T-cell (primary cell): ENCODE data around the gene UBFD1. TPM values are rescaled to one million over a fixed set of nuclear protein-coding genes. Genes with fewer than 3 reads are reported as not detected.

Experiments used
- ATAC-seq, 4 experiments: fragments of 200-7000 bp in 3 of 4; fragments of 150-1000 bp in 1 of 4; cut with Tn5 transposase; replicated peaks in 1 of 4; 1 replicate in 3 of 4; 2 replicates in 1 of 4; pipeline ENCODE4 v1.10.0; 2021; ENCODE audit warnings: moderate library complexity in 3 of 4, mild to moderate bottlenecking in 2 of 4, moderate number of reproducible peaks in 1 of 4
- CTCF ChIA-PET, 2 donors: fragments of 300-600 bp; sonication (Branson Sonifier 250); formaldehyde crosslinking; loops; one replicate each; lab custom pipeline; 2022; ENCODE audit warnings: antibody characterized with exemption in 2 of 2; lab: Charles Lee
- POLR2A ChIA-PET, 2 donors: fragments of 300-600 bp; sonication (Branson Sonifier 250); formaldehyde crosslinking; loops; one replicate each; lab custom pipeline; 2022; ENCODE audit warnings: antibody characterized with exemption in 2 of 2; lab: Charles Lee
- DNase-seq, 35 experiments: peaks; one replicate each; pipeline versions ENCODE4 v3.0.0 to v3.0.0-alpha.2; 2013 to 2023
- H3K27ac ChIP-seq: one replicate; pipeline ENCODE4 v1.5.1; 2013; ENCODE audit warnings: low read length
- H3K27me3 ChIP-seq, 2 experiments: replicated peaks in 1 of 2; 1 replicate in 1 of 2; 2 replicates in 1 of 2; pipeline versions ENCODE4 v1.6.1 to v1.7.0; 2013; ENCODE audit warnings: low read length in 1 of 2, mixed read lengths in 1 of 2; ENCODE audit not compliant: control insufficient read depth in 2 of 2, insufficient read depth in 2 of 2; ENCODE audit errors: extremely low read depth in 1 of 2
- H3K36me3 ChIP-seq, 2 donors: 1 replicate in 1 of 2; 2 replicates in 1 of 2; pipeline versions ENCODE4 v1.6.1 to v1.7.0; 2013; ENCODE audit warnings: low read length in 1 of 2; ENCODE audit not compliant: control insufficient read depth in 2 of 2, insufficient read depth in 1 of 2; ENCODE audit errors: extremely low read depth in 1 of 2
- H3K4me1 ChIP-seq, 2 experiments: 1 replicate in 1 of 2; 2 replicates in 1 of 2; pipeline versions ENCODE4 v1.6.1 to v1.7.0; 2013; ENCODE audit warnings: low read length in 2 of 2, mixed read lengths in 1 of 2; ENCODE audit not compliant: insufficient read depth in 2 of 2, control insufficient read depth in 1 of 2; ENCODE audit errors: extremely low read depth in 1 of 2
- H3K4me3 ChIP-seq, 2 donors: 1 replicate in 1 of 2; 2 replicates in 1 of 2; pipeline versions ENCODE4 v1.5.1 to v1.7.0; 2013; ENCODE audit warnings: mild to moderate bottlenecking in 2 of 2, low read length in 1 of 2, moderate library complexity in 1 of 2; ENCODE audit not compliant: control insufficient read depth in 1 of 2; ENCODE audit errors: extremely low read depth in 1 of 2
- H3K9me3 ChIP-seq: 2 replicates; pipeline ENCODE4 v1.7.0; 2013
- H3K27ac Mint-ChIP-seq, 2 donors: one replicate each; pipeline ENCODE4 v1.8.0; 2020 to 2021; ENCODE audit warnings: mild to moderate bottlenecking in 2 of 2, mixed read lengths in 2 of 2
- H3K27me3 Mint-ChIP-seq, 2 donors: one replicate each; pipeline ENCODE4 v1.8.0; 2021 to 2022; ENCODE audit warnings: mixed read lengths in 2 of 2
- H3K36me3 Mint-ChIP-seq: one replicate; pipeline ENCODE4 v1.8.0; 2021; ENCODE audit warnings: mixed read lengths
- H3K4me1 Mint-ChIP-seq, 3 donors: one replicate each; pipeline ENCODE4 v1.8.0; 2020 to 2022; ENCODE audit warnings: mixed read lengths in 3 of 3, mild to moderate bottlenecking in 1 of 3
- H3K4me3 Mint-ChIP-seq, 3 donors: one replicate each; pipeline ENCODE4 v1.8.0; 2020 to 2022; ENCODE audit warnings: mild to moderate bottlenecking in 3 of 3, mixed read lengths in 3 of 3, moderate library complexity in 3 of 3
- H3K9me3 Mint-ChIP-seq, 3 donors: one replicate each; pipeline ENCODE4 v1.8.0; 2020 to 2022; ENCODE audit warnings: mixed read lengths in 3 of 3
- WGBS: methylation state at CpG from one replicate; pipeline ENCODE4 v1.1.5; 2013; ENCODE audit warnings: missing lambda C conversion rate; ENCODE audit not compliant: insufficient coverage; 5-methylcytosine and 5-hydroxymethylcytosine counted together
- total RNA-seq, 35 experiments: library from RNA in 6 of 35; stranded (reverse) in 6 of 35; fragments of 120-200 nt in 1 of 35; gene quantifications; one replicate each; pipeline versions ENCODE4 v1.2.1 to v1.2.4 and lab custom pipeline; 2013 to 2026

Gene UBFD1
- total RNA-seq, 5 donors from 2014 or later (not counting 1 experiment from before 2014, with no cell fraction given), result 43.6 to 49.1 (median 46.3) TPM

DNA sequence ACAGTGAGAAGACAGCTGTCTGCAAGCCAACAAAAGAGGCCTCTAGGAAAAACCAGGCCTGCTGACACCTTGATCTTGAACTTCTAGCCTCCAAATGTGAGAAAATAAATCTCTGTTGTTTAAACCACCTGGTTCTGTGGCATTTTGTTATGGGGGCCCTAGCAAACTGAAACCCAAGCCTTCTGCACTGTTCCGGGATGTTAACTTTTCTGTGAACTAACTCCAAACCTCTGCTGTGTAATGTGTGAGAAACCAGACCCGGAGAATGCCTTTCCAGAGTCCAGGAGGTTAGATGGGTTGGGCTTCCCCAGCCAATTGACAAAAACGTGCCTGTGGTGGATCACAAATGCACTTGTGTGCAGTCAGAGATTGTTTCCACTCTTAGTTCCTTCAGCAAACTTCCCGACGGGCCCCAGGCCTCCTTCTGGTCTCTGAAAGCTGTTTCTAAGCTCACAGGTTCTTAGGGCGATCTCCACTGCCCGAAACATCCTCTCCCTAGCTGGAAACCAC, 33.6 kb upstream of the UBFD1 start:
- no peak overlapping the region for H3K27ac ChIP-seq
- no peak overlapping the region for H3K4me3 ChIP-seq
- Mint-ChIP-seq H3K9me3 (no peaks in the 10 kb centered on the region), H3K27ac (no peak overlapping the region), H3K4me1 (peaks cover 0 to 4% (median 0%) of the 10 kb centered on the region in 3 donors), H3K4me3 (no peak overlapping the region), H3K36me3 (peaks cover 57% of the 10 kb centered on the region), H3K27me3 (no peaks in the 10 kb centered on the region)
- no peaks in the 10 kb centered on the region for H3K4me1 ChIP-seq
- no peaks in the 10 kb centered on the region for H3K27me3 ChIP-seq
- 90% methylated on average over 6 of the region's 7 CpGs for WGBS
- no peaks in the 10 kb centered on the region for H3K9me3 ChIP-seq
- CTCF ChIA-PET, result no interaction called here
- DNase-seq (no peak), ATAC-seq (no peak)
- POLR2A ChIA-PET, result interaction anchor here in 1 of 2 donors (0.7 kb wide), 1 partner anchor 1215 kb away, joined by 8 read pairs; no protein-coding TSS in a partner anchor
- peaks cover 16 to 54% of the 10 kb centered on the region in 2 donors for H3K36me3 ChIP-seq

DNA sequence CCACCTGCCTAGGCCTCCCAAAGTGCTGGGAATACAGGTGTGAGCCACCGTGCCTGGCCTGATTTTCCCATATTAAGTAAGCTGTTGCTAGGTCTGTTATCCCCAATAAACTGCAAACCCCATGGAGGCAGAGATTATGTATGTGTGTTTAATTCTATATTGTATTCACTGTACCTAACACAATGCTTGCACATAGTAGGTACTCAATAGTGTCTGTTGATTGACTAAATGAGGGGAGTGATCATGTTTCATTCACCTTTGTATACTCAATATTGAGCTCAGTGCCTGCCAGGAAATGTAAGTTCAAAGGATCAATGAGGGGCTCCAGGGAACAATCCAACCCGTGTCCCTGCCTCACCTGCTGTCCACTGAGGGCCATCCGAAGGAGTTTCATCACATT, 32.6 kb upstream of the UBFD1 start:
- H3K36me3 ChIP-seq, result peaks cover 16 to 62% of the 10 kb centered on the region in 2 donors
- H3K9me3 Mint-ChIP-seq, result no peaks in the 10 kb centered on the region
- DNase-seq (no peak), ATAC-seq (no peak)
- H3K36me3 Mint-ChIP-seq, result peaks cover 53% of the 10 kb centered on the region
- ChIA-PET POLR2A (no interaction called here), CTCF (no interaction called here)
- H3K4me3 ChIP-seq, result no peak overlapping the region
- no peak overlapping the region for H3K4me3 Mint-ChIP-seq
- no peaks in the 10 kb centered on the region for H3K4me1 Mint-ChIP-seq
- no peaks in the 10 kb centered on the region for H3K27me3 Mint-ChIP-seq
- H3K4me1 ChIP-seq, result no peaks in the 10 kb centered on the region
- H3K27ac Mint-ChIP-seq, result no peak overlapping the region
- H3K9me3 ChIP-seq, result no peaks in the 10 kb centered on the region
- no peaks in the 10 kb centered on the region for H3K27me3 ChIP-seq
- WGBS, result 90% methylated on average over 2 of the region's 3 CpGs
- no peak overlapping the region for H3K27ac ChIP-seq

DNA sequence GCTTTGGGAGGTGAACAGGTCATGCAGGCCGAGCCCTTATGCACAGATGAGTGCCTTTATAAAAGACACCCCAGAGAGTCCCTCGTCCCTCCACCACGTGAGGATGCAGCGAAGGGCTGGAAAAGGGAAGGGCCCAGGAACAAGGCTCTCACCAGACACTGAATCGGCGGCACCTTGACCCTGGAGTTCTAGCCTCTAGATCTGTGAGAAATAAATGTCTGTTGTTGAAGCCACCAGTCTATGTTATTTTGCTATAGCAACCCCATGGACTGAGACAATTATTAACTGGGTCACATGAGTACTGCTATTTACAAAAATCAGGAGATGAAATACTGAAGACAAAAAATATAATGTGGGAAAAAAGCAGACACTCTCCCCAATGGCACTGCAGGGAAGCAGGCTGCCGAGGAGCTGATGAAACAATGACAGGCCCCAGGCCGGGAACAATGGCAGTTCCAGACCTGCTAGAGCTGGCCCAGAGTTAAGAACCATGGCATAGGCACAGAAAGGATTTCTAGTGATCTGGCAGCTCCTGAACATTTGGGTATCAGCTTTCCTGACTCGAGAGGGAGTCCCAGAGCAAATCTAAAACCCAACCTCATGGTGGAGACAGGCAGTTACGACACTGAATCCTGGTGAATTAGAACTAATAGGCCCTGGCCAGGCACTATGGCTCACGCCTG, 29.4 kb upstream of the UBFD1 start:
- 90% methylated on average over 5 of the region's 11 CpGs for WGBS
- H3K36me3 Mint-ChIP-seq, result peaks cover 35% of the 10 kb centered on the region
- POLR2A ChIA-PET, result no interaction called here

DNA sequence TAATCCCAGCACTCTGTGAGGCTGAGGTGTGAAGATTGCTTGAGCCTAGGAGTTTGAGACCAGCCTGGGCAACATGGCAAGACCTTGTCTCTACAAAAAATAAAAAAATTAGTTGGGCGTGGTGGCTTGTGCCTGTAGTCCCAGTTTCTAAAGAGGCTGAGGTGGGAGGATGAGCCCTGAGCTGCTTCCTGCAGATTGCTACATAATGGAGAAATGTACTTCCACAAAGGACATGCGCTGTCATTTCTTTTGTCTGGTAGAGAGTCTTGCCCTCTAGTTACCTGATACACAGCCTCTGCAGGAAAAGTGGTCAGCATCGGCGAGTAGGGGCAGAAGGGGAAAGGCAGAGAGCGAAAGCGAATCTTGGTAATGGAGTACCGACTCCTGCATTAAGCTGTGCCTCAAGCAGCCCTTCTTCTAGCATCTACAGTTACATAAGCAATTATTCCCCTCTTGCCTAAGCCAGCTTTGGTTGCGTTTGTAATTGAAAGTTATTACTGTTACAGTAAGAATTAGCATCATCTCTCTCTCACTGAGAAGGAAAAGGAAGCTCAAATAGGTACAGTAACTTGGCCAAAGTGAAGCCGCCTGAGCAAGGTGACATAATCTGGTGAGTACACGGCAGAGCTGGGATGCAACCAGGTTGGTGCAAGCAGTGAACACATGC, 28.8 kb upstream of the UBFD1 start:
- H3K4me1 ChIP-seq, result no peaks in the 10 kb centered on the region
- H3K36me3 ChIP-seq, result peaks cover 16 to 58% of the 10 kb centered on the region in 2 donors
- Mint-ChIP-seq H3K4me1 (no peaks in the 10 kb centered on the region), H3K4me3 (no peak overlapping the region), H3K9me3 (no peaks in the 10 kb centered on the region), H3K27ac (no peak overlapping the region), H3K27me3 (no peaks in the 10 kb centered on the region), H3K36me3 (peaks cover 34% of the 10 kb centered on the region)
- H3K9me3 ChIP-seq, result no peaks in the 10 kb centered on the region
- ChIA-PET CTCF (no interaction called here), POLR2A (interaction anchor here in 1 of 2 donors (0.5 kb wide), 1 partner anchor 1014 kb away, joined by 7 read pairs; no protein-coding TSS in a partner anchor)
- DNase-seq (no peak), ATAC-seq (no peak)
- WGBS, result 100% methylated on average over 4 of the region's 10 CpGs
- H3K27me3 ChIP-seq, result no peaks in the 10 kb centered on the region
- no peak overlapping the region for H3K4me3 ChIP-seq
- no peak overlapping the region for H3K27ac ChIP-seq

More for the DNA sequence above, 29.4 kb upstream of the UBFD1 start:
- Histone ChIP-seq H3K27ac (no peak overlapping the region), H3K36me3 (peaks cover 16 to 59% of the 10 kb centered on the region in 2 donors), H3K27me3 (no peaks in the 10 kb centered on the region), H3K4me3 (no peak overlapping the region), H3K9me3 (no peaks in the 10 kb centered on the region), H3K4me1 (no peaks in the 10 kb centered on the region)
- H3K27me3 Mint-ChIP-seq, result no peaks in the 10 kb centered on the region
- DNase-seq (no peak), ATAC-seq (no peak)
- CTCF ChIA-PET, result no interaction called here
- no peak overlapping the region for H3K27ac Mint-ChIP-seq
- H3K9me3 Mint-ChIP-seq, result no peaks in the 10 kb centered on the region
- no peaks in the 10 kb centered on the region for H3K4me1 Mint-ChIP-seq
- H3K4me3 Mint-ChIP-seq, result no peak overlapping the region

DNA sequence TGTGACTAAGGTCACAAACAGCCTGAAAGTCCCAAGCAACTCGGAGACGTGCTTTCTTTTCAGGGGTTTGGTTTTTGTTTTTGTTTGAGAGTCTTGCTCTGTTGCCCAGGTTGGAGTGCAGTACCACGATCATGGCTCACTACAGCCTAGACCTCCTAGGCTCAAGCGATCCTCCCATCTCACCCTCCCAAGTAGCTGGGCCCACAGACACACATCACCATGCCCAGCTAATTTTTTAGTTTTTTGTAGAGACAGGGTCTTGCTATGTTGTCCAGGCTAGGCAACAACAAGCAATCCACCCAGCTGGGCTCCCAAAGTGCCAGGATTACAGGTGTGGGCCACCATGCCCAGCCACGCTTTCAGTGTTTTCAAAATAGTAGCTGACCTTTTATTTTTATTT, 27.5 kb upstream of the UBFD1 start:
- no peak overlapping the region for H3K4me3 Mint-ChIP-seq
- Histone ChIP-seq H3K4me3 (no peak overlapping the region), H3K9me3 (no peaks in the 10 kb centered on the region), H3K4me1 (no peaks in the 10 kb centered on the region), H3K27me3 (no peaks in the 10 kb centered on the region), H3K27ac (no peak overlapping the region), H3K36me3 (peaks cover 17 to 58% of the 10 kb centered on the region in 2 donors)
- H3K27me3 Mint-ChIP-seq, result no peaks in the 10 kb centered on the region
- 100% methylated on average over 1 of the region's 5 CpGs for WGBS
- no peak overlapping the region for H3K27ac Mint-ChIP-seq
- peaks cover 28% of the 10 kb centered on the region for H3K36me3 Mint-ChIP-seq
- ChIA-PET CTCF (interaction anchor here in 1 of 2 donors (0.6 kb wide), 1 partner anchor 272 kb away, joined by 4 read pairs; no protein-coding TSS in a partner anchor), POLR2A (no interaction called here)
- H3K9me3 Mint-ChIP-seq, result no peaks in the 10 kb centered on the region
- no peaks in the 10 kb centered on the region for H3K4me1 Mint-ChIP-seq
- ATAC-seq, result no peak
- DNase-seq, result no peak

DNA sequence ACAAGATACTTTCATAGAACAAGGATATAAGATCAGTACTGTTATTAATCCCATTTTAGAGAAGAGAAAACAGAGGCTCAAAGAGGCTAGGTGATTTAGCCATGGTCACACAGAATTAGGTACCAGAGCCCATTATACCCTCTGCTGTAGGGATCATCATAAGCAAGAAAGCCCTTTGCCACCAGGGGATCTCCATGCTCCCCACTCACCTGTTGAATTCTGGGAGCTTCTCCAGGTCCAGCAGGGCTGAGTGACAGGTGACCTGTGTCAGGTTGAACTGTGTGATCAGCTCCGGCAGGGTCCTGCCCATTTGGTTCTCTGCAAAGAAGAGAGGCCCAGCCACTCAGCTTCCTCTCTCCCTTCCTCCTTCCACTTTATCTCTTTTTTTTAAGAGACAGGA, 25.1 kb upstream of the UBFD1 start:
- H3K9me3 Mint-ChIP-seq, result no peaks in the 10 kb centered on the region
- CTCF ChIA-PET, result no interaction called here
- POLR2A ChIA-PET, result no interaction called here
- Histone ChIP-seq H3K4me3 (no peak overlapping the region), H3K27ac (no peak overlapping the region), H3K9me3 (no peaks in the 10 kb centered on the region), H3K27me3 (no peaks in the 10 kb centered on the region), H3K36me3 (peaks cover 16 to 61% of the 10 kb centered on the region in 2 donors), H3K4me1 (no peaks in the 10 kb centered on the region)
- DNase-seq (no peak), ATAC-seq (no peak)
- H3K4me1 Mint-ChIP-seq, result no peaks in the 10 kb centered on the region
- H3K4me3 Mint-ChIP-seq, result no peak overlapping the region
- H3K27ac Mint-ChIP-seq, result no peak overlapping the region
- peaks cover 27% of the 10 kb centered on the region for H3K36me3 Mint-ChIP-seq
- 100% methylated on average over 1 of the region's 1 CpG for WGBS
- H3K27me3 Mint-ChIP-seq, result no peaks in the 10 kb centered on the region
